Pancreas (tissue), 10 donors: ENCODE measurements around the gene MYBPHL. TPM values are rescaled to one million over a fixed set of nuclear protein-coding genes. Genes with fewer than 3 reads are reported as not detected.
"Not testable (repeated sequence)": the region's sequence is repeated elsewhere in the genome, so short reads cannot be mapped to it uniquely, and the experiment has no call there.

Source experiments
- ATAC-seq, 4 donors: fragments of 200-7000 bp; cut with Tn5 transposase; one replicate each; pipeline versions ENCODE4 v1.8.0 to v1.9.1; 2020; ENCODE audit warnings: mild to moderate bottlenecking in 4 of 4, moderate library complexity in 4 of 4
- DNase-seq, 6 donors: peaks; one replicate each; pipeline ENCODE4 v3.0.0-alpha.2; 2020
- FAIRE-seq: peaks from 2 replicates; lab custom pipeline; 2012; peaks lifted over from hg19 to GRCh38; lab: Jason Lieb, UNC
- H3K27ac ChIP-seq, 4 donors: fragments of 200-600 bp; sonication (generic); 1 replicate in 3 of 4; 2 replicates in 1 of 4; pipeline versions ENCODE4 v1.5.0 to v1.8.0; 2020
- H3K27me3 ChIP-seq, 4 donors: fragments of 200-600 bp; one replicate each; pipeline ENCODE4 v1.8.0; 2021
- H3K36me3 ChIP-seq, 3 donors: fragments of 200-600 bp; sonication (generic) in 1 of 3; one replicate each; pipeline versions ENCODE4 v1.5.0 to v1.8.0; 2020 to 2021
- H3K4me1 ChIP-seq, 3 donors: fragments of 200-600 bp; one replicate each; pipeline ENCODE4 v1.8.0; 2021
- H3K4me3 ChIP-seq, 4 donors: fragments of 200-600 bp; sonication (generic) in 2 of 4; one replicate each; pipeline versions ENCODE4 v1.5.0 to v1.8.0; 2020 to 2021
- H3K9me3 ChIP-seq, 4 donors: fragments of 200-600 bp; one replicate each; pipeline ENCODE4 v1.8.0; 2021
- CTCF ChIP-seq, 4 donors: fragments of 200-600 bp; sonication (generic) in 3 of 4; IDR thresholded peaks; one replicate each; pipeline versions ENCODE4 v1.5.0 to v1.8.0; 2021; ENCODE audit warnings: antibody characterized with exemption in 4 of 4
- WGBS, 2 donors: extraction: QIAGEN DNeasy Blood & Tissue Kit; methylation state at CpG; one replicate each; pipeline ENCODE4 v1.1.7; 2013; 5-methylcytosine and 5-hydroxymethylcytosine counted together
- intact Hi-C, 3 donors: fragments of 100-400 bp; cut with DNase I; formaldehyde crosslinking; loops; one replicate each; pipeline versions ENCODE4 v1.11.1 to v1.14.2; 2022
- polyA plus RNA-seq, 2 donors: library from polyadenylated mRNA; stranded (reverse); fragments of 200-250 nt; gene quantifications; one replicate each; pipeline ENCODE4 v1.2.3, GENCODE V29; 2013
- total RNA-seq, 6 donors: library from RNA; stranded (reverse); fragmentation: NEBNext Ultra II Directional in 4 of 6; extraction: Animal tissue kit (Norgen Biotek cat#: 25700) in 4 of 6; gene quantifications; one replicate each; pipeline versions ENCODE4 v1.2.1 to v1.2.4, GENCODE V29; 2021 to 2023
- donor health status: healthy with polysubstance abuse.
- donor health status: DM: no; HTN: no; CAD: no; lungs with moderate emphysema.
- donor health status: DM: no; HTN: no; CAD: no.
- donor health status: control.
- donor health status: control.
- donor health status: Bipolar disorder and iron deficiency.
- donor health status: DM: yes; HTN: yes; CAD: no.
- donor health status: DM: no; HTN: no; CAD: no.
- donor health status: DM: no; HTN: no; CAD: no.
- donor health status: DM: yes; HTN: yes; CAD: no.

Gene MYBPHL
- total and polyA plus RNA-seq, 8 donors = 0.26 to 1.1 (median 0.27) TPM; not detected in 4

- H3K9me3 ChIP-seq = no peaks in the 10 kb centered on the region
- no peak for TF ChIP-seq CTCF (IDR thresholded peaks at IDR 0.05)
- intact Hi-C loops = no loop called here
- DNase-seq (no peak), FAIRE-seq (no peak), ATAC-seq (no peak)
- no peaks in the 10 kb centered on the region for H3K27me3 ChIP-seq
- H3K27ac ChIP-seq = no peak overlapping the region
- 83 to 93% methylated on average over 2 of the region's 2 CpGs for WGBS, 2 donors
- no peak overlapping the region for H3K4me3 ChIP-seq
- no peaks in the 10 kb centered on the region for H3K4me1 ChIP-seq
- H3K36me3 ChIP-seq = peaks cover 0 to 7% (median 0%) of the 10 kb centered on the region in 3 donors
Measured at GRCh38 chr1:109312246-109312645, 5.4 kb upstream of the MYBPHL start.

- no peak for TF ChIP-seq CTCF (IDR thresholded peaks at IDR 0.05)
- DNase-seq (no peak), ATAC-seq (no peak), FAIRE-seq (no peak)
- no peak overlapping the region for H3K27ac ChIP-seq
- 77 to 89% methylated on average over 2 of the region's 2 CpGs for WGBS, 2 donors
- no peak overlapping the region for H3K4me3 ChIP-seq
- no peaks in the 10 kb centered on the region for H3K9me3 ChIP-seq
- H3K27me3 ChIP-seq = no peaks in the 10 kb centered on the region
- H3K4me1 ChIP-seq = no peaks in the 10 kb centered on the region
- peaks cover 0 to 7% (median 0%) of the 10 kb centered on the region in 3 donors for H3K36me3 ChIP-seq
- intact Hi-C loops = no loop called here
Measured at GRCh38 chr1:109309347-109309746, 2.5 kb upstream of the MYBPHL start.

- peak in 1 of 6 donors; percentile 55 for DNase-seq
- H3K36me3 ChIP-seq = peaks cover 0 to 4% (median 0%) of the 10 kb centered on the region in 3 donors
- WGBS, 2 donors = 40 to 46% methylated on average over 14 of the region's 14 CpGs
- H3K9me3 ChIP-seq = no peaks in the 10 kb centered on the region
- H3K4me1 ChIP-seq = no peaks in the 10 kb centered on the region
- H3K27me3 ChIP-seq = no peaks in the 10 kb centered on the region
- FAIRE-seq = no peak
- intact Hi-C loops = no loop called here
- H3K27ac ChIP-seq = no peak overlapping the region
- TF ChIP-seq CTCF (IDR thresholded peaks at IDR 0.05) = no peak
- peak in 3 of 4 donors; percentile 60 to 80 (median 76) for ATAC-seq
- H3K4me3 ChIP-seq = no peak overlapping the region
Measured at GRCh38 chr1:109307274-109308021, 637 bp upstream of the MYBPHL start.

GRCh38 chr1:109305991-109306390 is 820 bp downstream of the MYBPHL start:
- H3K36me3 ChIP-seq, FAIRE-seq, H3K27ac ChIP-seq, H3K27me3 ChIP-seq, H3K4me1 ChIP-seq, ATAC-seq, H3K9me3 ChIP-seq, H3K4me3 ChIP-seq, DNase-seq, intact Hi-C loops: not testable (repeated sequence)
- 50 to 51% methylated on average over 10 of the region's 10 CpGs for WGBS, 2 donors

- H3K4me1 ChIP-seq = peaks cover 0 to 2% (median 0%) of the 10 kb centered on the region in 3 donors
- ATAC-seq = no peak
- no peaks in the 10 kb centered on the region for H3K9me3 ChIP-seq
- intact Hi-C loops = no loop called here
- no peaks in the 10 kb centered on the region for H3K27me3 ChIP-seq
- H3K36me3 ChIP-seq = no peaks in the 10 kb centered on the region
- TF ChIP-seq CTCF (IDR thresholded peaks at IDR 0.05) = no peak
- H3K27ac ChIP-seq = no peak overlapping the region
- no peak overlapping the region for H3K4me3 ChIP-seq
- no peak for DNase-seq
- FAIRE-seq = no peak
- 51 to 65% methylated on average over 8 of the region's 8 CpGs for WGBS, 2 donors
Measured at GRCh38 chr1:109304226-109304920, 2.4 kb downstream of the MYBPHL start.
